NCI-H774 (cell line): ENCODE data around the gene PSRC1.

Experiments used
- DNase-seq: peaks from one replicate; lab custom pipeline; 2025; lab: John Stamatoyannopoulos, UW

The PSRC1 gene

GRCh38 chr1:109258481-109259466, 24.2 kb downstream of the PSRC1 start:
- DNase-seq = no peak

GRCh38 chr1:109257682-109258421, 25.1 kb downstream of the PSRC1 start:
- no peak for DNase-seq

- DNase-seq = no peak
These were observed 25.8 kb downstream of the PSRC1 start for GRCh38 chr1:109256971-109257681.

- DNase-seq = no peak
These were observed 26.9 kb downstream of the PSRC1 start for GRCh38 chr1:109256085-109256484.

GRCh38 chr1:109255678-109256077, 27.3 kb downstream of the PSRC1 start:
- DNase-seq = no peak

GRCh38 chr1:109255097-109255651, 27.8 kb downstream of the PSRC1 start:
- DNase-seq = no peak

GRCh38 chr1:109254621-109255096, 28.3 kb downstream of the PSRC1 start:
- DNase-seq = no peak

GRCh38 chr1:109253803-109254620, 28.9 kb downstream of the PSRC1 start:
- no peak for DNase-seq

GRCh38 chr1:109252893-109253802, 29.8 kb downstream of the PSRC1 start:
- no peak for DNase-seq

- DNase-seq = no peak
These were observed 30.6 kb downstream of the PSRC1 start for GRCh38 chr1:109252167-109252892.

GRCh38 chr1:109251277-109252166, 31.4 kb downstream of the PSRC1 start:
- DNase-seq = no peak

- DNase-seq = no peak
These were observed 32.3 kb downstream of the PSRC1 start for GRCh38 chr1:109250454-109251276.

GRCh38 chr1:109249654-109250401, 33.1 kb downstream of the PSRC1 start:
- no peak for DNase-seq

GRCh38 chr1:109248797-109249629, 33.9 kb downstream of the PSRC1 start, which contains the start of gene CELSR2:
TSS of gene CELSR2 (plus strand) at chr1:109249539. CDS start at chr1:109250080, 541 bp downstream.
- peak; percentile 44 for DNase-seq

GRCh38 chr1:109248444-109248796, 34.5 kb downstream of the PSRC1 start:
- DNase-seq = no peak
